ENCODE results near the gene SLC38A8.

The SLC38A8 gene

GRCh38 chr16:84058211-84058610, 15.6 kb upstream of the SLC38A8 start:
- peaks cover 99% of the 10 kb centered on the region for H3K36me3 ChIP-seq
- no peak for TF ChIP-seq CTCF (IDR thresholded peaks at IDR 0.05)
- no peaks in the 10 kb centered on the region for H3K9me3 ChIP-seq
- H3K4me1 ChIP-seq (ENCODE audit: control insufficient read depth in 1 of 2, insufficient read depth in 1 of 2, low read depth in 1 of 2, low read length in 1 of 2): no peaks in the 10 kb centered on the region
- no peak overlapping the region for H3K4me3 ChIP-seq (ENCODE audit: low read depth in 1 of 2, low read length in 1 of 2)
- no peaks in the 10 kb centered on the region for H3K27me3 ChIP-seq
- H3K27ac ChIP-seq: no peak overlapping the region

- Histone ChIP-seq H3K4me1 (ENCODE audit: control insufficient read depth in 1 of 2, insufficient read depth in 1 of 2, low read depth in 1 of 2, low read length in 1 of 2) (no peaks in the 10 kb centered on the region), H3K27ac (no peak overlapping the region), H3K36me3 (peaks cover 97% of the 10 kb centered on the region), H3K27me3 (no peaks in the 10 kb centered on the region), H3K4me3 (ENCODE audit: low read depth in 1 of 2, low read length in 1 of 2) (no peak overlapping the region), H3K9me3 (no peaks in the 10 kb centered on the region)
- TF ChIP-seq CTCF (IDR thresholded peaks at IDR 0.05): no peak
Measured at GRCh38 chr16:84056933-84057332, 14.3 kb upstream of the SLC38A8 start.

GRCh38 chr16:84055801-84056634, 13.4 kb upstream of the SLC38A8 start:
- Histone ChIP-seq H3K27me3 (no peaks in the 10 kb centered on the region), H3K4me3 (ENCODE audit: low read depth in 1 of 2, low read length in 1 of 2) (no peak overlapping the region), H3K4me1 (ENCODE audit: control insufficient read depth in 1 of 2, insufficient read depth in 1 of 2, low read depth in 1 of 2, low read length in 1 of 2) (no peaks in the 10 kb centered on the region), H3K9me3 (no peaks in the 10 kb centered on the region), H3K36me3 (peaks cover 91% of the 10 kb centered on the region), H3K27ac (no peak overlapping the region)
- TF ChIP-seq CTCF (IDR thresholded peaks at IDR 0.05): no peak

GRCh38 chr16:84055366-84055765, 12.8 kb upstream of the SLC38A8 start:
- Histone ChIP-seq H3K27me3 (no peaks in the 10 kb centered on the region), H3K4me3 (ENCODE audit: low read depth in 1 of 2, low read length in 1 of 2) (no peak overlapping the region), H3K36me3 (peaks cover 88% of the 10 kb centered on the region), H3K4me1 (ENCODE audit: control insufficient read depth in 1 of 2, insufficient read depth in 1 of 2, low read depth in 1 of 2, low read length in 1 of 2) (no peaks in the 10 kb centered on the region), H3K9me3 (no peaks in the 10 kb centered on the region), H3K27ac (no peak overlapping the region)
- TF ChIP-seq CTCF (IDR thresholded peaks at IDR 0.05): no peak

GRCh38 chr16:84054916-84055315, 12.3 kb upstream of the SLC38A8 start:
- no peaks in the 10 kb centered on the region for H3K4me1 ChIP-seq (ENCODE audit: control insufficient read depth in 1 of 2, insufficient read depth in 1 of 2, low read depth in 1 of 2, low read length in 1 of 2)
- no peaks in the 10 kb centered on the region for H3K27me3 ChIP-seq
- no peaks in the 10 kb centered on the region for H3K9me3 ChIP-seq
- H3K36me3 ChIP-seq: peaks cover 88% of the 10 kb centered on the region
- no peak overlapping the region for H3K27ac ChIP-seq
- H3K4me3 ChIP-seq (ENCODE audit: low read depth in 1 of 2, low read length in 1 of 2): no peak overlapping the region
- TF ChIP-seq CTCF (IDR thresholded peaks at IDR 0.05): no peak
